HUDEP-2 (cell line): ENCODE data around the gene ARSD.

ENCODE experiments used
- DNase-seq, 76 experiments: peaks; one replicate each; lab custom pipeline; 2025; ENCODE audit not compliant: unreplicated experiment in 76 of 76; lab: John Stamatoyannopoulos, UW

Gene ARSD

GRCh38 chrX:2862404-2862803, 66.7 kb downstream of the ARSD start:
- DNase-seq = no peak

GRCh38 chrX:2859197-2859797, 69.8 kb downstream of the ARSD start:
- DNase-seq = no peak

- no peak for DNase-seq
Measured at GRCh38 chrX:2857566-2857965, 71.6 kb downstream of the ARSD start.

- DNase-seq = no peak
Measured at GRCh38 chrX:2855761-2856160, 73.4 kb downstream of the ARSD start.

- DNase-seq = no peak
Measured at GRCh38 chrX:2854918-2855317, 74.2 kb downstream of the ARSD start.
